ENCODE results near the gene SEPTIN12. TPM values are rescaled to one million over a fixed set of nuclear protein-coding genes. Genes with fewer than 3 reads are reported as not detected.

SEPTIN12 gene
- 0.42 to 1.3 TPM (median 0.44 TPM) in 3 replicates for total RNA-seq

GRCh38 chr16:4787627-4788482, at the start of gene SEPTIN12:
Gene SEPTIN12, minus strand, starts transcription at chr16:4788345. Its CDS starts 700 bp downstream, at chr16:4787645.
- Mint-ChIP-seq H3K27ac (no peak within 1 kb of the TSS), H3K4me3 (no peak within 1 kb of the TSS), H3K4me1 (peaks cover 12% of the 10 kb centered on the region), H3K36me3 (no peaks in the 10 kb centered on the region), H3K27me3 (ENCODE audit: low read depth) (no peaks in the 10 kb centered on the region), H3K9me3 (no peaks in the 10 kb centered on the region)
- no peak for DNase-seq (ENCODE audit: low spot score in 2 of 2, unreplicated experiment in 2 of 2)
- no peak for TF ChIP-seq CTCF (IDR thresholded peaks at IDR 0.05; ENCODE audit: unreplicated experiment)

GRCh38 chr16:4836727-4837126, 48.6 kb upstream of the SEPTIN12 start:
- Mint-ChIP-seq H3K9me3 (no peaks in the 10 kb centered on the region), H3K4me3 (no peak overlapping the region), H3K36me3 (peaks cover 36% of the 10 kb centered on the region), H3K27ac (no peak overlapping the region), H3K4me1 (no peaks in the 10 kb centered on the region), H3K27me3 (ENCODE audit: low read depth) (no peaks in the 10 kb centered on the region)
- DNase-seq (ENCODE audit: low spot score in 2 of 2, unreplicated experiment in 2 of 2): no peak
- TF ChIP-seq CTCF (IDR thresholded peaks at IDR 0.05; ENCODE audit: unreplicated experiment): no peak

- Mint-ChIP-seq H3K36me3 (peaks cover 44% of the 10 kb centered on the region), H3K27ac (no peak overlapping the region), H3K27me3 (ENCODE audit: low read depth) (no peaks in the 10 kb centered on the region), H3K4me3 (no peak overlapping the region), H3K4me1 (no peaks in the 10 kb centered on the region), H3K9me3 (no peaks in the 10 kb centered on the region)
- TF ChIP-seq CTCF (IDR thresholded peaks at IDR 0.05; ENCODE audit: unreplicated experiment): no peak
- no peak for DNase-seq (ENCODE audit: low spot score in 2 of 2, unreplicated experiment in 2 of 2)
These were observed 45.4 kb upstream of the SEPTIN12 start for GRCh38 chr16:4833584-4833983.

- TF ChIP-seq CTCF (IDR thresholded peaks at IDR 0.05; ENCODE audit: unreplicated experiment): no peak
- Mint-ChIP-seq H3K27me3 (ENCODE audit: low read depth) (no peaks in the 10 kb centered on the region), H3K27ac (no peak overlapping the region), H3K9me3 (no peaks in the 10 kb centered on the region), H3K36me3 (peaks cover 48% of the 10 kb centered on the region), H3K4me1 (no peaks in the 10 kb centered on the region), H3K4me3 (no peak overlapping the region)
- no peak for DNase-seq (ENCODE audit: low spot score in 2 of 2, unreplicated experiment in 2 of 2)
These were observed 44.7 kb upstream of the SEPTIN12 start for GRCh38 chr16:4832698-4833343.

- no peak overlapping the region for H3K27ac Mint-ChIP-seq
- no peaks in the 10 kb centered on the region for H3K9me3 Mint-ChIP-seq
- no peak for DNase-seq (ENCODE audit: low spot score in 2 of 2, unreplicated experiment in 2 of 2)
- no peaks in the 10 kb centered on the region for H3K4me1 Mint-ChIP-seq
- no peak for TF ChIP-seq CTCF (IDR thresholded peaks at IDR 0.05; ENCODE audit: unreplicated experiment)
- H3K27me3 Mint-ChIP-seq (ENCODE audit: low read depth): no peaks in the 10 kb centered on the region
- peaks cover 44% of the 10 kb centered on the region for H3K36me3 Mint-ChIP-seq
- H3K4me3 Mint-ChIP-seq: no peak overlapping the region
These were observed 43.5 kb upstream of the SEPTIN12 start for GRCh38 chr16:4831616-4832015.

Measured in mesothelial cell of epicardium (in vitro differentiated cells).